K562 (cell line): Measurements from ENCODE around the gene SMC3. TPM values are rescaled to one million over a fixed set of nuclear protein-coding genes. Genes with fewer than 3 reads are reported as not detected.

ENCODE experiments used
- ATAC-seq: fragments of 200-7000 bp; cut with Tn5 transposase; 3 replicates; pipeline ENCODE4 v1.9.1; 2020; ENCODE audit warnings: moderate library complexity
- BruUV-seq: library from RNA; stranded (reverse); fragments of 400-500 nt; replicated peaks from 2 replicates; lab custom pipeline; 2021; lab: Mats Ljungman, UMichigan
- CTCF ChIA-PET: fragments of 300-600 bp; formaldehyde crosslinking; extraction: SDS; loops from one replicate; lab custom pipeline; 2021; ENCODE audit warnings: low intra/inter-chr PET ratio; lab: Yijun Ruan, JAX
- POLR2A ChIA-PET: fragments of 300-600, 350-650 bp; sonication (Branson Sonifier 250); formaldehyde crosslinking; extraction: SDS; loops from one replicate; lab custom pipeline; 2021; ENCODE audit warnings: antibody characterized with exemption, inconsistent platforms; lab: Yijun Ruan, JAX
- DNase-seq, 4 experiments: peaks; one replicate each; pipeline versions ENCODE4 v3.0.0 to v3.0.0-alpha.2; 2011 to 2018; ENCODE audit warnings: low spot score in 3 of 4, mixed read lengths in 3 of 4; ENCODE audit errors: extremely low read depth in 1 of 4
- FAIRE-seq: peaks from 2 replicates; lab custom pipeline; 2011; peaks lifted over from hg19 to GRCh38; lab: Jason Lieb, UNC
- H2AFZ ChIP-seq: 2 replicates; pipeline ENCODE4 v1.6.0; 2011; ENCODE audit warnings: low read depth, low read length, control low read depth, inconsistent platforms
- H3K27ac ChIP-seq: fragments of 200-600 bp; 3 replicates; pipeline ENCODE4 v1.8.0; 2011; ENCODE audit warnings: low read depth, mild to moderate bottlenecking, control low read depth, inconsistent platforms, low read length, moderate library complexity, mixed read lengths; ENCODE audit errors: extremely low read depth
- H3K27me3 ChIP-seq, 2 experiments: fragments of 300-600 bp in 1 of 2; 2 replicates in 1 of 2; 3 replicates in 1 of 2; pipeline versions ENCODE4 v1.6.0 to v1.8.0; 2011; ENCODE audit warnings: inconsistent platforms in 2 of 2, low read length in 2 of 2, mild to moderate bottlenecking in 1 of 2, mixed read lengths in 1 of 2, moderate library complexity in 1 of 2; ENCODE audit not compliant: control insufficient read depth in 2 of 2, insufficient read depth in 2 of 2
- H3K36me3 ChIP-seq: fragments of 300-600 bp; 3 replicates; pipeline ENCODE4 v1.8.0; 2011; ENCODE audit warnings: mild to moderate bottlenecking, low read length, inconsistent platforms; ENCODE audit not compliant: control insufficient read depth, insufficient read depth
- H3K4me1 ChIP-seq, 2 experiments: fragments of 200-600 bp in 1 of 2; replicated peaks in 1 of 2; 2 replicates in 1 of 2; 3 replicates in 1 of 2; pipeline versions ENCODE4 v1.5.1 to v1.8.0; 2011; ENCODE audit warnings: inconsistent platforms in 2 of 2, low read length in 2 of 2, mild to moderate bottlenecking in 1 of 2, mixed read lengths in 1 of 2, moderate library complexity in 1 of 2; ENCODE audit not compliant: control insufficient read depth in 2 of 2, insufficient read depth in 2 of 2
- H3K4me2 ChIP-seq: 2 replicates; pipeline ENCODE4 v1.6.1; 2011; ENCODE audit warnings: low read length, control low read depth, inconsistent platforms, mixed read lengths; ENCODE audit not compliant: insufficient read depth
- H3K4me3 ChIP-seq: fragments of 200-600 bp; sonication (generic), shearing (Covaris generic); 2 replicates; pipeline ENCODE4 v1.5.1; 2016; ENCODE audit warnings: control low read depth, inconsistent platforms
- H3K79me2 ChIP-seq: fragments of 200-600 bp; 3 replicates; pipeline ENCODE4 v1.8.0; 2011; ENCODE audit warnings: low read length, inconsistent platforms; ENCODE audit not compliant: control insufficient read depth, insufficient read depth
- H3K9ac ChIP-seq, 2 experiments: 2 replicates each; pipeline versions ENCODE4 v1.6.0 to v1.6.1; 2011; ENCODE audit warnings: low read depth in 2 of 2, low read length in 2 of 2, control low read depth in 1 of 2, inconsistent platforms in 1 of 2, mild to moderate bottlenecking in 1 of 2, mixed read lengths in 1 of 2; ENCODE audit not compliant: insufficient read depth in 1 of 2
- H3K9me1 ChIP-seq: one replicate; pipeline ENCODE4 v1.6.0; 2011; ENCODE audit warnings: inconsistent platforms, mild to moderate bottlenecking, low read length, moderate library complexity; ENCODE audit not compliant: control insufficient read depth, insufficient read depth
- H3K9me3 ChIP-seq: replicated peaks from 2 replicates; pipeline ENCODE4 v1.5.1; 2011; ENCODE audit warnings: low read depth, low read length, inconsistent platforms; ENCODE audit not compliant: control insufficient read depth, insufficient read depth
- H4K20me1 ChIP-seq: replicated peaks from 2 replicates; pipeline ENCODE4 v1.6.1; 2011; ENCODE audit warnings: low read length, inconsistent platforms, mixed read lengths; ENCODE audit not compliant: control insufficient read depth, insufficient read depth
- EWSR1 ChIP-seq: fragments of 450-650 bp; IDR thresholded peaks from 2 replicates; pipeline ENCODE4 v1.6.1; 2018; ENCODE audit warnings: borderline replicate concordance, mild to moderate bottlenecking, low read depth, moderate library complexity; ENCODE audit not compliant: partially characterized antibody
- FOSL1 ChIP-seq: fragments of 200-800 bp; sonication (Bioruptor generic); conservative IDR thresholded peaks from 2 replicates; pipeline ENCODE4 v1.6.1; 2016; ENCODE audit warnings: missing genetic modification characterization, missing compliant biosample characterization
- LARP7 ChIP-seq: fragments of 450-650 bp; IDR thresholded peaks from 2 replicates; pipeline ENCODE4 v1.6.1; 2016
- PKNOX1 ChIP-seq: fragments of 450-650 bp; IDR thresholded peaks from 2 replicates; pipeline ENCODE4 v1.6.1; 2016
- SLC30A9 ChIP-seq: fragments of 250-450 bp; sonication (Bioruptor Pico); IDR thresholded peaks from 2 replicates; pipeline ENCODE4 v1.8.0; 2022; ENCODE audit warnings: mild to moderate bottlenecking, moderate library complexity
- SP1 ChIP-seq: sonication (generic); formaldehyde crosslinking; IDR thresholded peaks from 2 replicates; pipeline ENCODE4 v1.8.1; 2022; ENCODE audit warnings: mild to moderate bottlenecking, missing genetic modification reagents
- TARDBP ChIP-seq: fragments of 450-650 bp; IDR thresholded peaks from 2 replicates; pipeline ENCODE4 v1.6.1; 2016
- TCFL5 ChIP-seq: fragments of 250-450 bp; sonication (Bioruptor Pico); conservative IDR thresholded peaks from 2 replicates; pipeline ENCODE4 v1.6.1; 2021; ENCODE audit warnings: mild to moderate bottlenecking, moderate library complexity, matching md5 sums
- ZBTB11 ChIP-seq, 3 experiments: fragments of 200-800 bp in 1 of 3; fragments of 250-450 bp in 1 of 3; fragments of 450-650 bp in 1 of 3; sonication (Bioruptor Pico) in 1 of 3; sonication (Bioruptor generic) in 1 of 3; formaldehyde crosslinking in 1 of 3; IDR thresholded peaks; 2 replicates each; pipeline versions ENCODE4 v1.6.1 to v1.8.0; 2016 to 2022; ENCODE audit warnings: mild to moderate bottlenecking in 2 of 3, missing genetic modification characterization in 2 of 3, missing compliant biosample characterization in 1 of 3, moderate library complexity in 1 of 3
- WGBS: fragments of 100-300 bp; shearing (Covaris generic); methylation state at CpG from one replicate; pipeline ENCODE4 v1.1.6; 2016; ENCODE audit warnings: low coverage, mixed read lengths; ENCODE audit not compliant: insufficient coverage; ENCODE audit errors: missing lambda C conversion rate; 5-methylcytosine and 5-hydroxymethylcytosine counted together
- in situ Hi-C: fragments of 300-500 bp; cut with MboI; formaldehyde crosslinking; loops from 4 replicates; pipeline ENCODE4 v1.15.0; 2018; ENCODE audit warnings: inconsistent platforms, mixed read lengths
- intact Hi-C: fragments of 100-400 bp; cut with micrococcal nuclease; formaldehyde crosslinking; loops from 2 replicates; pipeline ENCODE4 v1.14.2; 2022
- polyA plus RNA-seq, 8 experiments: library from polyadenylated mRNA; depleted of rRNA in 4 of 8; stranded (reverse) in 5 of 8; unstranded in 3 of 8; fragments of >200 nt; fragmentation: Nextera tagmentation in 2 of 8; fragmentation: Illumina TruSeq in 1 of 8; extraction: Ambion mirVana in 2 of 8; extraction: Trizol in 1 of 8; gene quantifications; 2 replicates each; pipeline versions ENCODE4 v1.2.1 to v1.2.3, GENCODE V29; 2011 to 2014; ENCODE audit warnings: inconsistent platforms in 1 of 8, missing spikeins in 1 of 8
- total RNA-seq, 7 experiments: library from RNA; depleted of rRNA in 6 of 7; stranded (reverse); fragments of >200 nt in 6 of 7; fragmentation: Illumina TruSeq in 2 of 7; extraction: Trizol in 2 of 7; gene quantifications; 2 replicates each; pipeline versions ENCODE4 v1.2.1 to v1.2.3, GENCODE V29; 2011 to 2021; ENCODE audit warnings: low replicate concordance in 1 of 7
- TF ChIP-seq, protein P1 (sequence below): fragments of 450-650 bp; formaldehyde crosslinking; IDR thresholded peaks from 2 replicates; pipeline ENCODE4 v1.4.0; 2020; ENCODE audit warnings: mild to moderate bottlenecking, moderate library complexity
- TF ChIP-seq, protein P2 (sequence below): fragments of 200-800 bp; sonication (Bioruptor generic); IDR thresholded peaks from 2 replicates; pipeline ENCODE4 v1.6.1; 2017; ENCODE audit warnings: missing genetic modification characterization, missing compliant biosample characterization

SMC3 gene
- total and polyA plus RNA-seq, 9 of the 15 experiments (the other 6 are each of a cell fraction or from before 2014, with no cell fraction given) = 21.3 to 62.6 (median 39.3) TPM

GRCh38 chr10:110528224-110528996, 39.1 kb upstream of the SMC3 start:
- Histone ChIP-seq H3K27ac (no peak overlapping the region), H3K9me3 (no peaks in the 10 kb centered on the region), H3K79me2 (no peaks in the 10 kb centered on the region), H3K9ac (no peak overlapping the region), H4K20me1 (no peaks in the 10 kb centered on the region), H3K27me3 (peaks cover 0 to 4% of the 10 kb centered on the region in 2 experiments; a peak in 2 of 5 replicates), H3K9me1 (no peaks in the 10 kb centered on the region), H2AFZ (no peak overlapping the region), H3K4me2 (no peak overlapping the region), H3K4me3 (no peak overlapping the region), H3K36me3 (no peaks in the 10 kb centered on the region), H3K4me1 (peaks cover 0 to 6% of the 10 kb centered on the region in 2 experiments; a peak in 3 of 5 replicates)
- BruUV-seq = no TSS peak
- intact Hi-C loops (no loop called here), in situ Hi-C loops (loop anchor here (25.0 kb wide), 1 partner anchor 391 kb away; no protein-coding TSS in a partner anchor)
- no peak for TF ChIP-seq SLC30A9 (CRISPR knock-in tag)
- TF ChIP-seq, protein P1, sequence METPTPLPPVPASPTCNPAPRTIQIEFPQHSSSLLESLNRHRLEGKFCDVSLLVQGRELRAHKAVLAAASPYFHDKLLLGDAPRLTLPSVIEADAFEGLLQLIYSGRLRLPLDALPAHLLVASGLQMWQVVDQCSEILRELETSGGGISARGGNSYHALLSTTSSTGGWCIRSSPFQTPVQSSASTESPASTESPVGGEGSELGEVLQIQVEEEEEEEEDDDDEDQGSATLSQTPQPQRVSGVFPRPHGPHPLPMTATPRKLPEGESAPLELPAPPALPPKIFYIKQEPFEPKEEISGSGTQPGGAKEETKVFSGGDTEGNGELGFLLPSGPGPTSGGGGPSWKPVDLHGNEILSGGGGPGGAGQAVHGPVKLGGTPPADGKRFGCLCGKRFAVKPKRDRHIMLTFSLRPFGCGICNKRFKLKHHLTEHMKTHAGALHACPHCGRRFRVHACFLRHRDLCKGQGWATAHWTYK (CRISPR knock-in tag) = no peak
- TF ChIP-seq SP1 (CRISPR knock-in tag) = no peak
- TF ChIP-seq FOSL1 = no peak
- no peak for TF ChIP-seq LARP7
- TF ChIP-seq PKNOX1 = no peak
- no peak for TF ChIP-seq TCFL5
- no peak for TF ChIP-seq TARDBP
- TF ChIP-seq, protein P2, sequence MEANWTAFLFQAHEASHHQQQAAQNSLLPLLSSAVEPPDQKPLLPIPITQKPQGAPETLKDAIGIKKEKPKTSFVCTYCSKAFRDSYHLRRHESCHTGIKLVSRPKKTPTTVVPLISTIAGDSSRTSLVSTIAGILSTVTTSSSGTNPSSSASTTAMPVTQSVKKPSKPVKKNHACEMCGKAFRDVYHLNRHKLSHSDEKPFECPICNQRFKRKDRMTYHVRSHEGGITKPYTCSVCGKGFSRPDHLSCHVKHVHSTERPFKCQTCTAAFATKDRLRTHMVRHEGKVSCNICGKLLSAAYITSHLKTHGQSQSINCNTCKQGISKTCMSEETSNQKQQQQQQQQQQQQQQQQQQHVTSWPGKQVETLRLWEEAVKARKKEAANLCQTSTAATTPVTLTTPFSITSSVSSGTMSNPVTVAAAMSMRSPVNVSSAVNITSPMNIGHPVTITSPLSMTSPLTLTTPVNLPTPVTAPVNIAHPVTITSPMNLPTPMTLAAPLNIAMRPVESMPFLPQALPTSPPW (CRISPR knock-in tag) = no peak
- no peak for TF ChIP-seq EWSR1
- no peak for TF ChIP-seq ZBTB11 (CRISPR knock-in tag; IDR thresholded peaks at IDR 0.05)
- 18% methylated on average over 5 of the region's 5 CpGs for WGBS
- no peak for DNase-seq
- ATAC-seq = 0 out of 3 replicates have a peak, but pooled peaks have one; percentile 23
- no peak for FAIRE-seq
- CTCF ChIA-PET = no interaction called here
- POLR2A ChIA-PET = no interaction called here
